ENCODE measurements around the gene ADAMTS18.

GRCh38 chr16:77290451-77291115, 144.3 kb downstream of the ADAMTS18 start:
- TF ChIP-seq, protein P1, sequence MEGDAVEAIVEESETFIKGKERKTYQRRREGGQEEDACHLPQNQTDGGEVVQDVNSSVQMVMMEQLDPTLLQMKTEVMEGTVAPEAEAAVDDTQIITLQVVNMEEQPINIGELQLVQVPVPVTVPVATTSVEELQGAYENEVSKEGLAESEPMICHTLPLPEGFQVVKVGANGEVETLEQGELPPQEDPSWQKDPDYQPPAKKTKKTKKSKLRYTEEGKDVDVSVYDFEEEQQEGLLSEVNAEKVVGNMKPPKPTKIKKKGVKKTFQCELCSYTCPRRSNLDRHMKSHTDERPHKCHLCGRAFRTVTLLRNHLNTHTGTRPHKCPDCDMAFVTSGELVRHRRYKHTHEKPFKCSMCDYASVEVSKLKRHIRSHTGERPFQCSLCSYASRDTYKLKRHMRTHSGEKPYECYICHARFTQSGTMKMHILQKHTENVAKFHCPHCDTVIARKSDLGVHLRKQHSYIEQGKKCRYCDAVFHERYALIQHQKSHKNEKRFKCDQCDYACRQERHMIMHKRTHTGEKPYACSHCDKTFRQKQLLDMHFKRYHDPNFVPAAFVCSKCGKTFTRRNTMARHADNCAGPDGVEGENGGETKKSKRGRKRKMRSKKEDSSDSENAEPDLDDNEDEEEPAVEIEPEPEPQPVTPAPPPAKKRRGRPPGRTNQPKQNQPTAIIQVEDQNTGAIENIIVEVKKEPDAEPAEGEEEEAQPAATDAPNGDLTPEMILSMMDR (IDR thresholded peaks at IDR 0.05; ENCODE audit: poor library complexity), result no peak
- TF ChIP-seq EZH2 (IDR thresholded peaks at IDR 0.05; ENCODE audit: borderline replicate concordance), result no peak

Data from hepatocyte (in vitro differentiated cells).